K562 (cell line): Measurements from ENCODE around the gene UCN. TPM values are rescaled to one million over a fixed set of nuclear protein-coding genes. Genes with fewer than 3 reads are reported as not detected.

Source experiments
- C11orf30 ChIP-seq: fragments of 450-650 bp; IDR thresholded peaks from 2 replicates; pipeline ENCODE4 v1.6.1; 2016; ENCODE audit warnings: low read depth, mild to moderate bottlenecking
- CREB5 ChIP-seq: fragments of 250-450 bp; sonication (Bioruptor Pico); IDR thresholded peaks from 2 replicates; pipeline ENCODE4 v1.5.0; 2020; ENCODE audit warnings: mild to moderate bottlenecking
- DNMT1 ChIP-seq: fragments of 450-650 bp; IDR thresholded peaks from 2 replicates; pipeline ENCODE4 v1.6.1; 2016; ENCODE audit warnings: antibody characterized with exemption, mild to moderate bottlenecking
- EP400 ChIP-seq: fragments of 450-650 bp; IDR thresholded peaks from 2 replicates; pipeline ENCODE4 v1.6.1; 2017; ENCODE audit warnings: antibody characterized with exemption, mild to moderate bottlenecking, moderate library complexity
- GATA2 ChIP-seq: sonication (generic); formaldehyde crosslinking; IDR thresholded peaks from 2 replicates; pipeline ENCODE4 v1.4.0; 2020; ENCODE audit warnings: mild to moderate bottlenecking, missing genetic modification reagents
- KDM5B ChIP-seq: fragments of 200-600 bp; sonication (generic); IDR thresholded peaks from 2 replicates; pipeline ENCODE4 v1.6.1; 2012; ENCODE audit warnings: low read depth, mild to moderate bottlenecking, moderate library complexity, low read length, control low read depth, inconsistent platforms; ENCODE audit not compliant: insufficient replicate concordance
- MAFK ChIP-seq: IDR thresholded peaks from 2 replicates; pipeline ENCODE4 v1.6.1; 2011; ENCODE audit warnings: low read length, improper control_type of control experiment
- NFE2 ChIP-seq: IDR thresholded peaks from 2 replicates; pipeline ENCODE4 v1.6.1; 2014; ENCODE audit warnings: antibody characterized with exemption, low read depth
- TAF9B ChIP-seq: fragments of 450-650 bp; IDR thresholded peaks from 2 replicates; pipeline ENCODE4 v1.6.1; 2018; ENCODE audit warnings: mild to moderate bottlenecking; ENCODE audit not compliant: partially characterized antibody
- ZBTB9 ChIP-seq: fragments of 450-650 bp; formaldehyde crosslinking; IDR thresholded peaks from 2 replicates; pipeline ENCODE4 v1.4.0; 2020; ENCODE audit warnings: mild to moderate bottlenecking, moderate library complexity
- ZKSCAN3 ChIP-seq: fragments of 250-450 bp; sonication (Bioruptor Pico); IDR thresholded peaks from 2 replicates; pipeline ENCODE4 v1.4.0; 2020
- ZNF239 ChIP-seq: fragments of 250-450 bp; sonication (Bioruptor Pico); IDR thresholded peaks from 2 replicates; pipeline ENCODE4 v1.4.0; 2020; ENCODE audit warnings: mild to moderate bottlenecking
- ZNF316 ChIP-seq: fragments of 450-650 bp; IDR thresholded peaks from 2 replicates; pipeline ENCODE4 v1.6.1; 2016
- polyA plus RNA-seq, 8 experiments: library from polyadenylated mRNA; depleted of rRNA in 4 of 8; stranded (reverse) in 5 of 8; unstranded in 3 of 8; fragments of >200 nt; fragmentation: Nextera tagmentation in 2 of 8; fragmentation: Illumina TruSeq in 1 of 8; extraction: Ambion mirVana in 2 of 8; extraction: Trizol in 1 of 8; gene quantifications; 2 replicates each; pipeline versions ENCODE4 v1.2.1 to v1.2.3, GENCODE V29; 2011 to 2014; ENCODE audit warnings: inconsistent platforms in 1 of 8, missing spikeins in 1 of 8
- total RNA-seq, 7 experiments: library from RNA; depleted of rRNA in 6 of 7; stranded (reverse); fragments of >200 nt in 6 of 7; fragmentation: Illumina TruSeq in 2 of 7; extraction: Trizol in 2 of 7; gene quantifications; 2 replicates each; pipeline versions ENCODE4 v1.2.1 to v1.2.3, GENCODE V29; 2011 to 2021; ENCODE audit warnings: low replicate concordance in 1 of 7
- TF ChIP-seq, protein P1 (sequence below), 2 experiments: fragments of 450-650 bp; IDR thresholded peaks; 2 replicates each; pipeline ENCODE4 v1.6.1; 2016; ENCODE audit warnings: mild to moderate bottlenecking in 2 of 2, borderline replicate concordance in 1 of 2, low read depth in 1 of 2, moderate library complexity in 1 of 2
- TF ChIP-seq, protein P2 (sequence below): fragments of 450-650 bp; IDR thresholded peaks from 2 replicates; pipeline ENCODE4 v1.6.1; 2018; ENCODE audit not compliant: partially characterized antibody

Gene UCN
- total and polyA plus RNA-seq, 9 of the 15 experiments (the other 6 are each of a cell fraction or from before 2014, with no cell fraction given): 0.10 to 2.7 (median 0.43) TPM

DNA sequence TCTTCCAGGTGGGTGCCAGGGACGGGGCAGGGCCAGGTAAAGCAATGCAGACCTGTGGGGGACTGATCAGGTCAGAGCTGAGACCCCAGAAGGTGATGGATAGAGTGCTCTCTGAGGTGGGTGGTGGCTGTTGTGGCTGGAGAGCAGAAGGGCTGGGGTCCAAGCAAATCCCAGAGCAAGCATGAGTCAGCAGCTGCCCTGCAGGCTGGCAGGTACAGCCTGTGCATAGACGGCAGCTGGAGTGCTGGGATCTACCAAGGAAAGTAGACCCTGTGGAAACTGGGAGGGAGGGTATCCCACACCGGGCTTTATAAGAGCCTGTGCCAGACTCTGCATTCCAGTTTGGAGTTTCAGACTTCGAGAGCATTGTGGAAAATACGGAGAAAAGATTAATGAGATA lies 25.4 kb downstream of the UCN start (continued):
- TF ChIP-seq, protein P1, sequence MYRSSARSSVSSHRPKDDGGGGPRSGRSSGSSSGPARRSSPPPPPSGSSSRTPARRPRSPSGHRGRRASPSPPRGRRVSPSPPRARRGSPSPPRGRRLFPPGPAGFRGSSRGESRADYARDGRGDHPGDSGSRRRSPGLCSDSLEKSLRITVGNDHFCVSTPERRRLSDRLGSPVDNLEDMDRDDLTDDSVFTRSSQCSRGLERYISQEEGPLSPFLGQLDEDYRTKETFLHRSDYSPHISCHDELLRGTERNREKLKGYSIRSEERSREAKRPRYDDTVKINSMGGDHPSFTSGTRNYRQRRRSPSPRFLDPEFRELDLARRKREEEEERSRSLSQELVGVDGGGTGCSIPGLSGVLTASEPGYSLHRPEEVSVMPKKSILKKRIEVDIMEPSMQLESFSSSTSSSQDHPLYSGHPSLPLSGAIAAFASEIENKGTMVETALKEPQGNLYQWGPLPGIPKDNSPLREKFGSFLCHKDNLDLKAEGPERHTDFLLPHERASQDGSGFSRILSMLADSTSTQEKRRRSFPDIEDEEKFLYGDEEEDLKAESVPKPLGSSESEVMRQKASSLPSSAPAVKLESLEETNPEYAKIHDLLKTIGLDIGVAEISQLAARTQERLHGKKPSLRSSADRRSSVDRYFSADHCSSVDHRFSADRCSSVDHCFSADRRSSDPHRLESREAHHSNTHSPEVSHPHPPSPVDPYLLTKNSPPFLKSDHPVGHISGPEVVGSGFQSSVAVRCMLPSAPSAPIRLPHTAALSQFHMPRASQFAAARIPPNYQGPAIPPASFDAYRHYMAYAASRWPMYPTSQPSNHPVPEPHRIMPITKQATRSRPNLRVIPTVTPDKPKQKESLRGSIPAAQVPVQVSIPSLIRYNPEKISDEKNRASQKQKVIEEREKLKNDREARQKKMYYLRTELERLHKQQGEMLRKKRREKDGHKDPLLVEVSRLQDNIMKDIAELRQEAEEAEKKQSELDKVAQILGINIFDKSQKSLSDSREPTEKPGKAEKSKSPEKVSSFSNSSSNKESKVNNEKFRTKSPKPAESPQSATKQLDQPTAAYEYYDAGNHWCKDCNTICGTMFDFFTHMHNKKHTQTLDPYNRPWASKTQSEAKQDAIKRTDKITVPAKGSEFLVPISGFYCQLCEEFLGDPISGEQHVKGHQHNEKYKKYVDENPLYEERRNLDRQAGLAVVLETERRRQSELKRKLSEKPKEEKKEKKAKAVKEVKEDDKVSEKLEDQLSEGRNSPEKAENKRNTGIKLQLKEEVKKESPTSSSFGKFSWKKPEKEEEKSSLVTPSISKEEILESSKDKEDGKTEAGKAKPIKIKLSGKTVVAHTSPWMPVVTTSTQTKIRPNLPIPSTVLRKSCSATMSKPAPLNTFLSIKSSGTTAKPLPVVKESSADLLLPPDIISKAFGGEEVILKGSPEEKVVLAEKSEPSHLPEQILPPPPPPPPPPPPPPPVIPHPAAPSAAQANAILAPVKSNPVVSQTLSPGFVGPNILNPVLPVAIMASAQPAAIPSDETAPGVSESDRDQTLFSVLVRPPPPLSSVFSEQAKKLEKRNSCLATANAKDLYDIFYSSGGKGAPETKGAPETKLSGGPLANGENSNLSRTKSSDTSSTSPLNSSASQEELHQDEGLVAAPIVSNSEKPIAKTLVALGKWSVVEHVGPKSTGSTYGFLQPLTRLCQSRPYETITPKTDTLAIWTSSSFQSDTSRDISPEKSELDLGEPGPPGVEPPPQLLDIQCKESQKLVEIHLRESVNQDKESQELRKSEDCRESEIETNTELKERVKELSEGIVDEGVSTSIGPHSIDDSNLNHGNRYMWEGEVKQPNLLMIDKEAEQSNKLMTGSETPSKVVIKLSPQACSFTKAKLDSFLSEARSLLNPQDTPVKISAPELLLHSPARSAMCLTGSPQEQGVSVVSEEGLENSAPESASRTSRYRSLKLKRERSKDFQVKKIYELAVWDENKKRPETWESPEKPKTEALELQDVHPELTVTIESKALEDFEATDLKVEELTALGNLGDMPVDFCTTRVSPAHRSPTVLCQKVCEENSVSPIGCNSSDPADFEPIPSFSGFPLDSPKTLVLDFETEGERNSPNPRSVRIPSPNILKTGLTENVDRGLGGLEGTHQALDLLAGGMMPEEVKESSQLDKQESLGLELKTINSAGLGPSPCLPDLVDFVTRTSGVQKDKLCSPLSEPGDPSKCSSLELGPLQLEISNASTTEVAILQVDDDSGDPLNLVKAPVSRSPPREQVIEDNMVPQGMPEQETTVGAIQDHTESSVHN (IDR thresholded peaks at IDR 0.05; ENCODE audit: borderline replicate concordance in 1 of 2, low read depth in 1 of 2): no peak
- TF ChIP-seq DNMT1: no peak
- peak; percentile 69 for TF ChIP-seq C11orf30
- no peak for TF ChIP-seq TAF9B
- peak; percentile 52; the same call in 1 of the 2 replicates for TF ChIP-seq NFE2
- no peak for TF ChIP-seq ZKSCAN3 (CRISPR knock-in tag)
- TF ChIP-seq KDM5B: no peak
- TF ChIP-seq, protein P2, sequence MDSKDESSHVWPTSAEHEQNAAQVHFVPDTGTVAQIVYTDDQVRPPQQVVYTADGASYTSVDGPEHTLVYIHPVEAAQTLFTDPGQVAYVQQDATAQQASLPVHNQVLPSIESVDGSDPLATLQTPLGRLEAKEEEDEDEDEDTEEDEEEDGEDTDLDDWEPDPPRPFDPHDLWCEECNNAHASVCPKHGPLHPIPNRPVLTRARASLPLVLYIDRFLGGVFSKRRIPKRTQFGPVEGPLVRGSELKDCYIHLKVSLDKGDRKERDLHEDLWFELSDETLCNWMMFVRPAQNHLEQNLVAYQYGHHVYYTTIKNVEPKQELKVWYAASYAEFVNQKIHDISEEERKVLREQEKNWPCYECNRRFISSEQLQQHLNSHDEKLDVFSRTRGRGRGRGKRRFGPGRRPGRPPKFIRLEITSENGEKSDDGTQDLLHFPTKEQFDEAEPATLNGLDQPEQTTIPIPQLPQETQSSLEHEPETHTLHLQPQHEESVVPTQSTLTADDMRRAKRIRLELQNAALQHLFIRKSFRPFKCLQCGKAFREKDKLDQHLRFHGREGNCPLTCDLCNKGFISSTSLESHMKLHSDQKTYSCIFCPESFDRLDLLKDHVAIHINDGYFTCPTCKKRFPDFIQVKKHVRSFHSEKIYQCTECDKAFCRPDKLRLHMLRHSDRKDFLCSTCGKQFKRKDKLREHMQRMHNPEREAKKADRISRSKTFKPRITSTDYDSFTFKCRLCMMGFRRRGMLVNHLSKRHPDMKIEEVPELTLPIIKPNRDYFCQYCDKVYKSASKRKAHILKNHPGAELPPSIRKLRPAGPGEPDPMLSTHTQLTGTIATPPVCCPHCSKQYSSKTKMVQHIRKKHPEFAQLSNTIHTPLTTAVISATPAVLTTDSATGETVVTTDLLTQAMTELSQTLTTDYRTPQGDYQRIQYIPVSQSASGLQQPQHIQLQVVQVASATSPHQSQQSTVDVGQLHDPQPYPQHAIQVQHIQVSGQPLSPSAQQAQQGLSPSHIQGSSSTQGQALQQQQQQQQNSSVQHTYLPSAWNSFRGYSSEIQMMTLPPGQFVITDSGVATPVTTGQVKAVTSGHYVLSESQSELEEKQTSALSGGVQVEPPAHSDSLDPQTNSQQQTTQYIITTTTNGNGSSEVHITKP: no peak
- TF ChIP-seq MAFK: peak; percentile 26; the same call in 1 of the 2 replicates
- no peak for TF ChIP-seq EP400
- no peak for TF ChIP-seq CREB5 (CRISPR knock-in tag)
- TF ChIP-seq ZNF239 (CRISPR knock-in tag): no peak
- no peak for TF ChIP-seq GATA2 (CRISPR knock-in tag)
- TF ChIP-seq ZNF316: peak; percentile 51
- no peak for TF ChIP-seq ZBTB9 (CRISPR knock-in tag)
